B cell (primary cell): ENCODE results near the gene RAD9A. TPM values are rescaled to one million over a fixed set of nuclear protein-coding genes. Genes with fewer than 3 reads are reported as not detected.
A peak's percentile ranks its signal among the peaks of the same experiment; 100 is the strongest.

ENCODE experiments used
- ATAC-seq: fragments of 200-7000 bp; cut with Tn5 transposase; one replicate; pipeline ENCODE4 v1.10.0; 2021; ENCODE audit warnings: low read depth, mild to moderate bottlenecking, moderate number of reproducible peaks, moderate library complexity
- CTCF ChIA-PET: fragments of 350-600 bp; sonication (Branson Sonifier 250); formaldehyde crosslinking; loops from one replicate; lab custom pipeline; 2021; ENCODE audit warnings: antibody characterized with exemption, inconsistent platforms; lab: Charles Lee
- POLR2A ChIA-PET: fragments of 350-600 bp; sonication (Branson Sonifier 250); formaldehyde crosslinking; loops from one replicate; lab custom pipeline; 2021; ENCODE audit warnings: antibody characterized with exemption; lab: Charles Lee
- DNase-seq: peaks from one replicate; pipeline ENCODE4 v3.0.0; 2013
- H2AFZ ChIP-seq: 2 replicates; pipeline ENCODE4 v1.6.1; 2012; ENCODE audit warnings: mild to moderate bottlenecking, low read depth, low read length; ENCODE audit not compliant: insufficient read depth, poor library complexity, severe bottlenecking
- H3K27ac ChIP-seq, 2 donors: 1 replicate in 1 of 2; 2 replicates in 1 of 2; pipeline ENCODE4 v1.5.1; 2012 to 2013; ENCODE audit warnings: low read length in 2 of 2, mild to moderate bottlenecking in 2 of 2, moderate library complexity in 1 of 2
- H3K27me3 ChIP-seq, 4 experiments: fragments of 200-600 bp in 1 of 4; sonication (generic) in 1 of 4; replicated peaks in 1 of 4; 1 replicate in 2 of 4; 2 replicates in 2 of 4; pipeline versions ENCODE4 v1.6.1 to v1.7.0; 2013 to 2016; ENCODE audit warnings: low read length in 3 of 4, mild to moderate bottlenecking in 2 of 4, mixed read lengths in 1 of 4, moderate library complexity in 1 of 4; ENCODE audit not compliant: insufficient read depth in 4 of 4, control insufficient read depth in 3 of 4; ENCODE audit errors: control extremely low read depth in 1 of 4
- H3K36me3 ChIP-seq, 2 experiments: replicated peaks in 1 of 2; 1 replicate in 1 of 2; 2 replicates in 1 of 2; pipeline versions ENCODE4 v1.6.1 to v1.7.1; 2013; ENCODE audit warnings: low read length in 1 of 2; ENCODE audit not compliant: insufficient read depth in 2 of 2, control insufficient read depth in 1 of 2; ENCODE audit errors: control extremely low read depth in 1 of 2, extremely low read depth in 1 of 2
- H3K4me1 ChIP-seq, 2 donors: fragments of 200-600 bp in 1 of 2; sonication (generic) in 1 of 2; 1 replicate in 1 of 2; 2 replicates in 1 of 2; pipeline versions ENCODE4 v1.5.1 to v1.6.1; 2013 to 2017; ENCODE audit warnings: low read length in 2 of 2; ENCODE audit not compliant: control insufficient read depth in 2 of 2, insufficient read depth in 2 of 2
- H3K4me2 ChIP-seq: replicated peaks from 2 replicates; pipeline ENCODE3; 2012; ENCODE audit warnings: mild to moderate bottlenecking, low read depth, low read length; ENCODE audit not compliant: poor library complexity, severe bottlenecking
- H3K4me3 ChIP-seq, 5 experiments: fragments of 200-600 bp in 1 of 5; sonication (generic) in 1 of 5; 1 replicate in 3 of 5; 2 replicates in 2 of 5; pipeline versions ENCODE4 v1.5.1 to v1.7.0; 2011 to 2016; ENCODE audit warnings: low read length in 4 of 5, mild to moderate bottlenecking in 4 of 5, low read depth in 2 of 5, control low read depth in 1 of 5, moderate library complexity in 1 of 5; ENCODE audit not compliant: insufficient read depth in 1 of 5; ENCODE audit errors: control extremely low read depth in 1 of 5, extremely low read depth in 1 of 5
- H3K79me2 ChIP-seq: fragments of 200-600 bp; sonication (generic); one replicate; pipeline ENCODE4 v1.6.0; 2016; ENCODE audit warnings: low read length; ENCODE audit not compliant: control insufficient read depth, insufficient read depth
- H3K9ac ChIP-seq: fragments of 200-600 bp; sonication (generic); 2 replicates; pipeline ENCODE4 v1.6.1; 2017; ENCODE audit warnings: mild to moderate bottlenecking, low read length, moderate library complexity
- H3K9me3 ChIP-seq, 3 donors: one replicate each; pipeline versions ENCODE4 v1.6.1 to v1.7.1; 2013; ENCODE audit warnings: low read length in 2 of 3; ENCODE audit not compliant: control insufficient read depth in 2 of 3, insufficient read depth in 1 of 3; ENCODE audit errors: control extremely low read depth in 1 of 3
- H4K20me1 ChIP-seq: 2 replicates; pipeline ENCODE4 v1.6.0; 2012; ENCODE audit warnings: mild to moderate bottlenecking, low read length; ENCODE audit not compliant: insufficient read depth, control insufficient read depth, poor library complexity, severe bottlenecking
- H3K27ac Mint-ChIP-seq: one replicate; pipeline ENCODE4 v1.8.0; 2021; ENCODE audit warnings: mixed read lengths
- H3K27me3 Mint-ChIP-seq: one replicate; pipeline ENCODE4 v1.8.0; 2021; ENCODE audit warnings: mixed read lengths
- H3K4me1 Mint-ChIP-seq: one replicate; pipeline ENCODE4 v1.8.0; 2021; ENCODE audit warnings: mixed read lengths
- H3K4me3 Mint-ChIP-seq: one replicate; pipeline ENCODE4 v1.8.0; 2021; ENCODE audit warnings: mixed read lengths
- H3K9me3 Mint-ChIP-seq: one replicate; pipeline ENCODE4 v1.8.0; 2022; ENCODE audit warnings: mixed read lengths; ENCODE audit not compliant: insufficient read depth
- CTCF ChIP-seq: fragments of 200-600 bp; IDR thresholded peaks from one replicate; pipeline ENCODE4 v1.8.0; 2022; ENCODE audit warnings: antibody characterized with exemption, mild to moderate bottlenecking
- EZH2 ChIP-seq: IDR thresholded peaks from 2 replicates; pipeline ENCODE4 v1.6.1; 2012; ENCODE audit warnings: borderline replicate concordance, low read depth, mild to moderate bottlenecking, moderate library complexity, low read length; ENCODE audit not compliant: insufficient read depth, poor library complexity, severe bottlenecking
- WGBS: methylation state at CpG from one replicate; pipeline ENCODE4 v1.1.5; 2013; ENCODE audit warnings: missing lambda C conversion rate; ENCODE audit not compliant: insufficient coverage; 5-methylcytosine and 5-hydroxymethylcytosine counted together
- intact Hi-C: fragments of 100-400 bp; cut with micrococcal nuclease; formaldehyde crosslinking; loops from one replicate; pipeline ENCODE4 v1.10.0; 2022
- polyA plus RNA-seq: library from polyadenylated mRNA; depleted of rRNA; stranded (reverse); fragments of >200 nt; gene quantifications from 2 replicates; pipeline ENCODE4 v1.2.3, GENCODE V29; 2012
- total RNA-seq, 2 donors: library from RNA; stranded (reverse); fragments of 120-200 nt in 1 of 2; gene quantifications; 1 replicate in 1 of 2; 2 replicates in 1 of 2; pipeline versions ENCODE4 v1.2.3 to v1.2.4, GENCODE V29; 2013 to 2022

The RAD9A gene
- total and polyA plus RNA-seq, 2 donors (not counting 1 experiment from before 2014, with no cell fraction given) = 50.6 to 76.8 TPM

- ChIA-PET POLR2A (interaction anchor here (0.8 to 14.2 kb wide), 5 partner anchors 15 to 100 kb away, joined by 3 to 323 read pairs (median 3); partner anchors contain the start of gene POLD4), CTCF (interaction anchor here (1.0 to 42.2 kb wide), 4 partner anchors 9 to 115 kb away, joined by 3 to 2379 read pairs (median 13); partner anchors contain the start of genes CLCF1 and POLD4)
- intact Hi-C loops = no loop called here
- peak overlapping the region in 1 of 2 donors; percentile 6 for H3K27ac ChIP-seq
- Mint-ChIP-seq H3K27me3 (no peaks in the 10 kb centered on the region), H3K9me3 (no peaks in the 10 kb centered on the region), H3K4me1 (peaks cover 35% of the 10 kb centered on the region), H3K27ac (peak overlapping the region; percentile 64), H3K4me3 (no peak overlapping the region)
- H3K4me2 ChIP-seq = no peak overlapping the region
- DNase-seq (no peak), ATAC-seq (no peak)
- H4K20me1 ChIP-seq = peaks cover 2% of the 10 kb centered on the region
- H3K9me3 ChIP-seq = no peaks in the 10 kb centered on the region
- H2AFZ ChIP-seq = no peak overlapping the region
- H3K36me3 ChIP-seq = no peaks in the 10 kb centered on the region
- TF ChIP-seq EZH2 (no peak), CTCF (no peak)
- peaks cover 29 to 36% of the 10 kb centered on the region in 2 donors for H3K4me1 ChIP-seq
- no peaks in the 10 kb centered on the region for H3K27me3 ChIP-seq
- H3K9ac ChIP-seq = no peak overlapping the region
- peaks cover 11% of the 10 kb centered on the region for H3K79me2 ChIP-seq
- H3K4me3 ChIP-seq = no peak overlapping the region
- WGBS = 100% methylated on average over 1 of the region's 6 CpGs
These were observed 14.6 kb upstream of the RAD9A start for GRCh38 chr11:67376873-67377808.
